Subcutaneous abdominal adipose tissue (tissue), 5 donors: ENCODE data around the gene KIF1B.

Experiments used
- H3K27ac ChIP-seq: one replicate; pipeline ENCODE4 v1.7.0; 2013; ENCODE audit warnings: low read depth, mild to moderate bottlenecking, inconsistent platforms, low read length, moderate library complexity
- H3K27me3 ChIP-seq, 5 donors: one replicate each; pipeline ENCODE4 v1.7.0; 2013; ENCODE audit warnings: low read length in 5 of 5, inconsistent platforms in 1 of 5; ENCODE audit not compliant: control insufficient read depth in 5 of 5, insufficient read depth in 4 of 5
- H3K36me3 ChIP-seq, 5 donors: one replicate each; pipeline ENCODE4 v1.7.0; 2013; ENCODE audit warnings: low read length in 5 of 5; ENCODE audit not compliant: control insufficient read depth in 5 of 5, insufficient read depth in 5 of 5
- H3K4me1 ChIP-seq, 5 donors: one replicate each; pipeline ENCODE4 v1.7.0; 2013; ENCODE audit warnings: low read length in 5 of 5, mild to moderate bottlenecking in 3 of 5, moderate library complexity in 1 of 5; ENCODE audit not compliant: control insufficient read depth in 5 of 5, insufficient read depth in 5 of 5
- H3K4me3 ChIP-seq, 5 donors: one replicate each; pipeline ENCODE4 v1.7.0; 2013; ENCODE audit warnings: low read length in 5 of 5, low read depth in 1 of 5
- H3K9ac ChIP-seq, 5 donors: one replicate each; pipeline ENCODE4 v1.7.0; 2013; ENCODE audit warnings: low read length in 5 of 5, mild to moderate bottlenecking in 4 of 5, moderate library complexity in 3 of 5
- H3K9me3 ChIP-seq, 5 donors: one replicate each; pipeline ENCODE4 v1.7.0; 2013; ENCODE audit warnings: low read length in 5 of 5; ENCODE audit not compliant: control insufficient read depth in 5 of 5
- donor health status: healthy.
- donor health status: healthy.
- donor health status: healthy.
- donor health status: healthy.
- donor health status: healthy.

Gene KIF1B

DNA sequence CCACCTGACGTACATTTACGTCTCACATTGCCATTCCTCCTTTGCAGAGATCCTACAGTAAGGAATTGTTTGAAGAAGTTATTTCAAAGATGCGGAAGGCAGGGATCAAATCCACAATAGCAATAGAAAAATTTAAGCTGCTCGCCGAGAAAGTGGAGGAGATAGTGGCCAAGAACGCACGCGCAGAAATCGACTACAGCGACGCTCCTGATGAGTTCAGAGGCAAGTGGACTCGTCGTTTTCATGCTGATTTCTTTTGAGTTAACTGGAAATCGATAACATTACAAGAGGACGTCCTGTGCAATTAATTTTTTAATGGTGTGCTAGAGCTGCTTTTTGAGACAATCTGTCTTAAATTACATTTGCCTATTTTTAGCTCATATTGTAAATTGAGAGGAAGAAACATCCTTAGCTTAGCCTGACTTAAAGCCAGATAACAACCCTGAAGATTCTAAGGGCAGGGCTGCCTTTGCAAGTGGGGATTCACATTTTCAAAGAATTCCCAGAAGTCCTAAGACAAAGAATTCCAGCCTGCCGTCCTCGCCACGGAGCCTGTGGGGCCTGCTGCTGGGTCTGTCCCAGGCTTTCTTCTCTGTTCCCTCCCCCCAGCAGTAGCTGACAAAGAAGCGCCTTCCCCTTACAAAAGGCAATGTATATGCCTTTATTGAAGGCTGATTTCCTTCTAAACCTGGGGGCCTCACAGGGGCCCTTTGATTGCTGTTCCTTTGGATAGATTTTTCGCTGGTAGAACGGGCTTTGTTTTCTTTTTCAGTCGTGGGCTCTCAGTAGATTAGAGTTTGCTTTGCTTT is 31.6 kb upstream of the KIF1B start:
- no peak overlapping the region for H3K4me3 ChIP-seq

DNA sequence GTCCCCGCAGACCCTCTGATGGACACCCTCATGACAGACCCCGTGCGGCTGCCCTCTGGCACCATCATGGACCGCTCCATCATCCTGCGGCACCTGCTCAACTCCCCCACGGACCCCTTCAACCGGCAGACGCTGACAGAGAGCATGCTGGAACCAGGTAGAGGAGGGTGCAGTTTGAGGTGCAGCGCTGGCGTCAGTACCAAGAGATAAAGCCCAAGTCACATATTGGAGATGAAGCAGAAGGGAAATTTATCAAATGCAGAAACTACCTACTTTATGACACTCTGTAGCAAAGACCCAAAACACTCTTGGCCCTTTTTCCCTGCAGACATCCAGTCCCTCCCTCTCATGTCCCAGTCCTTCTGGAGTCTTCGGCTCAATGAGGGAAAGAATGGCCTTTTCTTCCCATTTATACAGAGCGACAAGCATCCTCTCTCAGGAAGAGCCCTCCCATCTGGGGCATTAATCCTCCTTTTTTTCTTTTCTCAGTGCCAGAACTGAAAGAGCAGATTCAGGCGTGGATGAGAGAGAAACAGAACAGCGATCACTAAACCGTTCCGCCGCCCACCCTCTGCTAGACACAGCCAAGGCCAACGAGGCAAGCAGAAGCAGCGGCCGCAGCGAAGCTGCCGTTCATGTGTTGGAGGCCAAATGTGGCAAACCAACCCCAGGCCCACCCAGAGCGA is 30.8 kb upstream of the KIF1B start:
- H3K9ac ChIP-seq = no peak overlapping the region
- no peaks in the 10 kb centered on the region for H3K9me3 ChIP-seq
- H3K4me1 ChIP-seq = no peaks in the 10 kb centered on the region
- H3K36me3 ChIP-seq = peaks cover 14 to 37% (median 33%) of the 10 kb centered on the region in 5 donors
- no peak overlapping the region for H3K4me3 ChIP-seq
- H3K27ac ChIP-seq = no peak overlapping the region
- no peaks in the 10 kb centered on the region for H3K27me3 ChIP-seq

More for the DNA sequence above, 31.6 kb upstream of the KIF1B start:
- Histone ChIP-seq H3K27ac (no peak overlapping the region), H3K36me3 (peaks cover 14 to 37% (median 35%) of the 10 kb centered on the region in 5 donors), H3K9me3 (no peaks in the 10 kb centered on the region), H3K9ac (no peak overlapping the region), H3K4me1 (no peaks in the 10 kb centered on the region), H3K27me3 (no peaks in the 10 kb centered on the region)

DNA sequence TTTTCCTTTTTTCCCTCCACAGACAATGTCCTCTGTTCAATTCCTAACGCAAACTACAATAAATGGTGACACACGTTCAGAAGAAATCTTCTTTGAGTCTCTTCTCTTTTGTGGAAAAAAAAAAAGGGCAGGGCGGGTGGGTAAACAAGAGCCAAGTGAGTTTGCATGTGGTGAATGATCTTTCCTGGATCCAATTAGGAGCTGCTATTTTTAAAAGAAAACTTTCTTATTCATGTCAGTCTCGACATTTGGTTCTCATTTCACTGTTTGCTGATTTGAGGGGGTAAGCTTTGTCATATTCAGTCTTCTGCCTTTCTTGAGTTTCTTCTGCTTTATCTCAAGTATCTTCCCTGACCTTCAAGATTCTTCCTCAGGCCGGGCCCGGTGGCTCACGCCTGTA is 29.2 kb upstream of the KIF1B start:
- Histone ChIP-seq H3K4me3 (no peak overlapping the region), H3K27me3 (no peaks in the 10 kb centered on the region), H3K4me1 (no peaks in the 10 kb centered on the region), H3K27ac (no peak overlapping the region), H3K36me3 (peaks cover 11 to 31% (median 24%) of the 10 kb centered on the region in 5 donors), H3K9ac (no peak overlapping the region), H3K9me3 (peaks cover 0 to under 1% (median 0%) of the 10 kb centered on the region in 5 donors)

DNA sequence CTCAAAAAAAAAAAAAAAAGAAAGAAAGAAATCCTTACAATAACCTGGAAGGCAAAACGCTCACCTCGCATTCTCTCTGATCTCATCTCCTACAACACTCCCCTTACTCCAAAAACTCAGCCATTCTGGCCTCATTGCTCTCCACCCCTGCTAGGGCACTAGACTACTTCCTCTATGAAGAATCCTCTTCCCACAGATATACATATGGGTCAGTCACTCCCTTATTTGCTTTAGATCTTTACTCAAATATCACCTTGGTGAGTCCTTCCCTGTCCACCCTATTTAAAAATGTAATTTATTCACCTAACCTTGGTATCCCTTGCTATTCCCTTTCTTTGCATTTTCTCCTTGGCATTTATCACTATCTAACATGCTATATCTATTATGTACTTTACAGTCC is 24.6 kb upstream of the KIF1B start:
- no peaks in the 10 kb centered on the region for H3K27me3 ChIP-seq
- no peak overlapping the region for H3K27ac ChIP-seq
- peaks cover 0 to 3% (median 0%) of the 10 kb centered on the region in 5 donors for H3K9me3 ChIP-seq
- H3K4me1 ChIP-seq = no peaks in the 10 kb centered on the region
- H3K36me3 ChIP-seq = peaks cover 0 to 5% (median under 1%) of the 10 kb centered on the region in 5 donors
- H3K4me3 ChIP-seq = no peak overlapping the region
- no peak overlapping the region for H3K9ac ChIP-seq

DNA sequence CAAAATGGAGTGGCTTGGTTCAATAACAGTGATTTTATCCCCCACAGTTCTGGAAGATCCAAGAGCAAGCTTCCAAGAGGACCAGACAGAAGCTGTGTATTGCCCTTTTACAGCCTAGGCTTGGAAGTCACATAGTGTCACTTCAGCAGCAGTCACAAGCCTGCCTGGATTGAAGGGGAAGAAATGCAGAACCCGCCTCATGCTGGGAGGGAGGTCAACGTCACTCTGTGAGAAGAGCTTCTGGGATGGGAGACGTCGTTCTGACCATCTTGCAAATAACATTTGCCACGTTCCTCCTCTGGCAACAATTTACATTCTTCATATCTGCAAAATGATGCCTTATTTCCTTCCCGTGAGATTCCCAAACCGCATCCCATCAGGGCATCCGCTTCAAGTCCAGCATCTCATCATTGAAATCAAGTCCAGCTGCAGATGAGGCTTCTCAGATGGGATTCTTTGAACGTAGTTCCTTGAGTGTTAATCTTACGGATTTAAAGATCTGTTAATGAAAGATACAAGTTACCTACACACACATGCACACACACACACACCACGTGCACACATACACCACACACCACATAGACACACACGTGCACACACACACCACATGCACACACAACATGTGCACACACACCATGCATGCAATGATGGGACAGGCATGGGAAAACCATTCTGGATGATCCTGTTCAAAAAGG is 23.9 kb upstream of the KIF1B start:
- Histone ChIP-seq H3K9me3 (peaks cover 0 to 3% (median 0%) of the 10 kb centered on the region in 5 donors), H3K9ac (no peak overlapping the region), H3K4me3 (no peak overlapping the region), H3K4me1 (no peaks in the 10 kb centered on the region), H3K36me3 (no peaks in the 10 kb centered on the region), H3K27me3 (no peaks in the 10 kb centered on the region), H3K27ac (no peak overlapping the region)

DNA sequence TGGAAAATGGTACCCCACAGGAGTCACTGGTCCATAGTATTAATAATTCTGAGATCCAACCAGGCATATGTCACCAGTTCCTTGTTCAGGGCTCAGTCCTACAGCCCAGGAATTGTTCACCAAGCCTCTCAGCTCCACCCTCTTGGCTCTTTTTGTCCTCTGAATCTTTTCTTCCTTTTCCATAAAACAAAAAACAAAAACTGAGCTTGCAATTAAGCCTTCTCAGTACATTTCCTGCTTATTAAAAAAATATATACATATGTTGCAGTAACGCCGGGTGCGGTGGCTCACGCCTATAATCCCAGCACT is 23.4 kb upstream of the KIF1B start:
- no peaks in the 10 kb centered on the region for H3K36me3 ChIP-seq
- H3K27ac ChIP-seq = no peak overlapping the region

DNA sequence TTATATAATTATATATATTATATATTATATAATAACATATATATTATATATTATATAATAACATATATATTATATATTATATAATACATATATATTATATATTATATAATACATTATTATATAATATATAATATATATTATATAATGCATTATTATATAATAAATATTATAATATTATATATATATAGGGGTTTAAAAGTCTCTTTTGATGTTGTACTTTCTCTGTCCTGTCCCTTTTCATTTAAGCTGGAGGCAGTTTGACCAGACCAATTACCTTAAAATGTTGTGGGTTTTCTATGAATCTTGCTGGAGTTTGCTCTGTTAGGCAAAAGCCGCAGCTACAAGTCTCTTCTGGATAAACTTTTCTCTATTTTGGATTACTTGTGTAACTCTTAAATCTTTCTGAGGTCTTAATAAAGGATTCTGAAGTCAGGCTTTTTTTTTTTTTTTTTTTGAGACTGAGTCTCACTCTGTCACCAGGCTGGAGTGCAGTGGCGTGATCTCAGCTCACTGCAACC is 22.2 kb upstream of the KIF1B start:
- peaks cover 0 to under 1% (median 0%) of the 10 kb centered on the region in 5 donors for H3K27me3 ChIP-seq

More for the DNA sequence above, 23.4 kb upstream of the KIF1B start:
- Histone ChIP-seq H3K9me3 (peaks cover 0 to 3% (median 0%) of the 10 kb centered on the region in 5 donors), H3K4me3 (no peak overlapping the region), H3K27me3 (no peaks in the 10 kb centered on the region), H3K9ac (no peak overlapping the region), H3K4me1 (no peaks in the 10 kb centered on the region)

DNA sequence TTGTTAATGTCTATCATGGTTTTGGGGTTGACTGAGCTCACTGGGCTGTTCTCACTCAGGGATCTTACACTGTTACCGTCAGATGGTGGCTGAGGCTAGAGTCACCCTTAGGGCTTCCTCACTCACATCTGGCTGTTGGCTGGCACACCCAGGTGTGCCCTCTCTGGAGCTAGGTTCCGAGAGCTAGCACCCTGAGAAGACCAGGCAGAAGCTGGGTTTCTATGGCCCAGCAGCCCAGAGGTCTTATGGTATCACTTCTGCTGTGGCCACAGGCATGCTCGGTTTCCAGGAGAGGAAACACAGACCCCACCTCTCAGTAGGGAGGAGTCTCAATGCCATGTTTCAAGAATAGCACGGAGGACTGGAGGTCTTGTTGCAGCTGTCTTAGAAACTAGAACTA is 20.7 kb upstream of the KIF1B start:
- Histone ChIP-seq H3K4me3 (no peak overlapping the region), H3K9me3 (peaks cover 0 to 3% (median 0%) of the 10 kb centered on the region in 5 donors), H3K9ac (no peak overlapping the region), H3K27me3 (peaks cover 0 to 3% (median 0%) of the 10 kb centered on the region in 5 donors), H3K4me1 (peaks cover 0 to 5% (median 0%) of the 10 kb centered on the region in 5 donors), H3K27ac (no peak overlapping the region), H3K36me3 (no peaks in the 10 kb centered on the region)

More for the DNA sequence above, 22.2 kb upstream of the KIF1B start:
- no peak overlapping the region for H3K9ac ChIP-seq
- no peaks in the 10 kb centered on the region for H3K4me1 ChIP-seq
- no peaks in the 10 kb centered on the region for H3K36me3 ChIP-seq
- H3K9me3 ChIP-seq = peaks cover 0 to 3% (median 0%) of the 10 kb centered on the region in 5 donors
- H3K27ac ChIP-seq = no peak overlapping the region
- H3K4me3 ChIP-seq = no peak overlapping the region

DNA sequence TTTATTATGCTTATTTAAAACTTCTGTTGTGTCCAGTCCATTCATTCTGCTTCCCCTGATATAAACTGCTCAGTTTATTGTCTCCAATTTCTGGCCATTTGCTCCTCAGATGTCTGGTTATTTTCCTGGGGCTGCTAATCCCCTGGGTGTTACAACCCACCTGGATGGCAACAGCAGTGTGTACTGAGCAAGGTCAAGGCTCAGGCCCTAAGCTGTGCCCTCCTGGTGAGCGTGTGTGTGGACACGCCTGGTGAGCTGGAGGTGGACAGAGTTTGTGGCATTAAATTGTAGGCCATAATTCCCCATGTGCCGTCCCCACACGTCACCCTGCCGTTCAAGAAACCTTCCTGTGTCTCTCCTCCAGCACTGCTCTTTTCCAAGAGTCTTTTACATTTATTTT is 18.1 kb upstream of the KIF1B start:
- Histone ChIP-seq H3K4me3 (no peak overlapping the region), H3K4me1 (peaks cover 0 to 5% (median 0%) of the 10 kb centered on the region in 5 donors), H3K36me3 (no peaks in the 10 kb centered on the region), H3K9me3 (no peaks in the 10 kb centered on the region), H3K9ac (no peak overlapping the region), H3K27ac (no peak overlapping the region), H3K27me3 (peaks cover 0 to 3% (median 0%) of the 10 kb centered on the region in 5 donors)
